ENCODE data around the gene EFCAB8. TPM values are rescaled to one million over a fixed set of nuclear protein-coding genes. Genes with fewer than 3 reads are reported as not detected.
A peak's percentile ranks its signal among the peaks of the same experiment; 100 is the strongest.

Gene EFCAB8
- total RNA-seq, 1 experiment from 2014 or later: 1.8 TPM

GRCh38 chr20:32983459-32984112, 124.9 kb downstream of the EFCAB8 start:
- Mint-ChIP-seq H3K9me3 (ENCODE audit: unreplicated experiment) (no peaks in the 10 kb centered on the region), H3K4me1 (ENCODE audit: low read depth, unreplicated experiment) (no peaks in the 10 kb centered on the region), H3K36me3 (ENCODE audit: insufficient read depth, unreplicated experiment) (no peaks in the 10 kb centered on the region), H3K4me3 (ENCODE audit: unreplicated experiment) (no peak overlapping the region), H3K27ac (ENCODE audit: unreplicated experiment) (no peak overlapping the region), H3K27me3 (ENCODE audit: insufficient read depth, unreplicated experiment) (peaks cover 7% of the 10 kb centered on the region)
- CTCF ChIA-PET: no interaction called here
- BruUV-seq (replicated peaks): no TSS peak
- no peaks in the 10 kb centered on the region for H3K9me3 ChIP-seq
- no peak for TF ChIP-seq CTCF (IDR thresholded peaks at IDR 0.05; ENCODE audit: insufficient read depth in 1 of 2, low read depth in 1 of 2, low read length in 1 of 2, severe bottlenecking in 1 of 2, unreplicated experiment in 1 of 2)
- POLR2A ChIA-PET: no interaction called here
- no peak for DNase-seq
- no peaks in the 10 kb centered on the region for H3K27me3 ChIP-seq (replicated peaks; ENCODE audit: control insufficient read depth, insufficient read depth, low read length)
- intact Hi-C loops (cut with micrococcal nuclease; ENCODE audit: unreplicated experiment): no loop called here
- no peaks in the 10 kb centered on the region for H3K36me3 ChIP-seq (ENCODE audit: control insufficient read depth, insufficient read depth, low read length)
- H3K4me3 ChIP-seq (ENCODE audit: low read depth, low read length): no peak overlapping the region
- H3K4me1 ChIP-seq: no peaks in the 10 kb centered on the region

GRCh38 chr20:32984196-32984595, 125.5 kb downstream of the EFCAB8 start:
- no peak overlapping the region for H3K4me3 Mint-ChIP-seq (ENCODE audit: unreplicated experiment)
- no peak overlapping the region for H3K27ac Mint-ChIP-seq (ENCODE audit: unreplicated experiment)
- H3K9me3 ChIP-seq: no peaks in the 10 kb centered on the region
- no peaks in the 10 kb centered on the region for H3K27me3 ChIP-seq (replicated peaks; ENCODE audit: control insufficient read depth, insufficient read depth, low read length)
- no peaks in the 10 kb centered on the region for H3K36me3 Mint-ChIP-seq (ENCODE audit: insufficient read depth, unreplicated experiment)
- intact Hi-C loops (cut with micrococcal nuclease; ENCODE audit: unreplicated experiment): no loop called here
- ChIA-PET CTCF (no interaction called here), POLR2A (no interaction called here)
- H3K27me3 Mint-ChIP-seq (ENCODE audit: insufficient read depth, unreplicated experiment): peaks cover 7% of the 10 kb centered on the region
- no TSS peak for BruUV-seq (replicated peaks)
- no peaks in the 10 kb centered on the region for H3K4me1 Mint-ChIP-seq (ENCODE audit: low read depth, unreplicated experiment)
- H3K4me1 ChIP-seq: no peaks in the 10 kb centered on the region
- peak in 1 of 2 experiments; percentile 53 for DNase-seq
- no peaks in the 10 kb centered on the region for H3K36me3 ChIP-seq (ENCODE audit: control insufficient read depth, insufficient read depth, low read length)
- no peak for TF ChIP-seq CTCF (IDR thresholded peaks at IDR 0.05; ENCODE audit: insufficient read depth in 1 of 2, low read depth in 1 of 2, low read length in 1 of 2, severe bottlenecking in 1 of 2, unreplicated experiment in 1 of 2)
- H3K4me3 ChIP-seq (ENCODE audit: low read depth, low read length): no peak overlapping the region
- H3K9me3 Mint-ChIP-seq (ENCODE audit: unreplicated experiment): no peaks in the 10 kb centered on the region

GRCh38 chr20:32984631-32985354, 126.1 kb downstream of the EFCAB8 start:
- Histone ChIP-seq H3K27me3 (replicated peaks; ENCODE audit: control insufficient read depth, insufficient read depth, low read length) (no peaks in the 10 kb centered on the region), H3K4me3 (ENCODE audit: low read depth, low read length) (no peak overlapping the region), H3K9me3 (no peaks in the 10 kb centered on the region), H3K36me3 (ENCODE audit: control insufficient read depth, insufficient read depth, low read length) (no peaks in the 10 kb centered on the region), H3K4me1 (no peaks in the 10 kb centered on the region)
- H3K36me3 Mint-ChIP-seq (ENCODE audit: insufficient read depth, unreplicated experiment): no peaks in the 10 kb centered on the region
- DNase-seq: no peak
- no TSS peak for BruUV-seq (replicated peaks)
- no peak overlapping the region for H3K4me3 Mint-ChIP-seq (ENCODE audit: unreplicated experiment)
- H3K4me1 Mint-ChIP-seq (ENCODE audit: low read depth, unreplicated experiment): no peaks in the 10 kb centered on the region
- no peak overlapping the region for H3K27ac Mint-ChIP-seq (ENCODE audit: unreplicated experiment)
- ChIA-PET POLR2A (no interaction called here), CTCF (no interaction called here)
- no peaks in the 10 kb centered on the region for H3K9me3 Mint-ChIP-seq (ENCODE audit: unreplicated experiment)
- TF ChIP-seq CTCF (IDR thresholded peaks at IDR 0.05; ENCODE audit: insufficient read depth in 1 of 2, low read depth in 1 of 2, low read length in 1 of 2, severe bottlenecking in 1 of 2, unreplicated experiment in 1 of 2): no peak
- intact Hi-C loops (cut with micrococcal nuclease; ENCODE audit: unreplicated experiment): no loop called here
- H3K27me3 Mint-ChIP-seq (ENCODE audit: insufficient read depth, unreplicated experiment): peaks cover 4% of the 10 kb centered on the region

Measured in Caco-2 (cell line).